ENCODE data around the gene HES1.
"Not testable (repeated sequence)": the region's sequence is repeated elsewhere in the genome, so short reads cannot be mapped to it uniquely, and the experiment has no call there.

Gene HES1

DNA sequence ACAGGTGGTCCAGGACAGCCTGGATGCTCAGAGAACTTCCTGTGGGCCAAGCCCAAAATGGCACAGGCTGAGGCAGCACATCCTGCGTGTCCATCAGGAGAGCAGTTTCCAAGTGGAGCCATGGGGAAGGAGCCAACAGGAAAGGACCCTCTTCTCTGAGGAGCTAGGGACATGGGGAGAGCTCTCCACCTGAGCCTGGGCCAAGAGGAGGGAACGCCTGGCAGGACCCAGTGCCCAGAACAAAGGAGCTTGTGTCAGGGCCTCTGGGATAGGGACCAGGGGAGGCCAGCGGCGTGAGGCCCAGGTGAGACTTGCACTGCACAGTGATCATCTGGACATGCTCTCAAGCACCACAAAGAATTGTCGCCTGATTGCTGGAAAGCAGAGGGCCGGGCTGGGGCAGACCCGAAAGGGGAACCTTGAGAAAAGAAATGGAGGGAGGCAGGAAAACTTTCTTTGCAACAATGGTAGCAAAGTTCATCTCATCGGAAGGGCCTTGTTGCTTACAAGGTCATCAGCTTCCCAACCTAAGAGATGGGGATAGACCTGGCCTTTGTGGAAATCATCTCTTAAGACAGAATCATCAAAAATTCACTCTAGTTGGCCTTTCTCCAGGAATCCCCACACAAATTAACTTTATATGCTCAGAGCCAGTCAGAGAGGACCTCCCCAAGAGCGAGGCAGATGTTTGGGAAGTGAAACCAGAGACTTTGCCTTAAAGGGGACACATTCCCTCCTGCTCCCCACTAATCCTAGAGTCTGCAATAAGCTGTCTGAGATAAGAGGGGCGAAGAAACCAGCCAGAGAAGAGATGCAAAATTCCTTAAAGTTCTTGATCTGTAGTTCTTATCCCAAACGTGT lies 47.7 kb upstream of the HES1 start:
- TF ChIP-seq EZH2phosphoT487 (conservative IDR thresholded peaks at IDR 0.05; ENCODE audit: low read length), result no peak
- TF ChIP-seq, protein P1, sequence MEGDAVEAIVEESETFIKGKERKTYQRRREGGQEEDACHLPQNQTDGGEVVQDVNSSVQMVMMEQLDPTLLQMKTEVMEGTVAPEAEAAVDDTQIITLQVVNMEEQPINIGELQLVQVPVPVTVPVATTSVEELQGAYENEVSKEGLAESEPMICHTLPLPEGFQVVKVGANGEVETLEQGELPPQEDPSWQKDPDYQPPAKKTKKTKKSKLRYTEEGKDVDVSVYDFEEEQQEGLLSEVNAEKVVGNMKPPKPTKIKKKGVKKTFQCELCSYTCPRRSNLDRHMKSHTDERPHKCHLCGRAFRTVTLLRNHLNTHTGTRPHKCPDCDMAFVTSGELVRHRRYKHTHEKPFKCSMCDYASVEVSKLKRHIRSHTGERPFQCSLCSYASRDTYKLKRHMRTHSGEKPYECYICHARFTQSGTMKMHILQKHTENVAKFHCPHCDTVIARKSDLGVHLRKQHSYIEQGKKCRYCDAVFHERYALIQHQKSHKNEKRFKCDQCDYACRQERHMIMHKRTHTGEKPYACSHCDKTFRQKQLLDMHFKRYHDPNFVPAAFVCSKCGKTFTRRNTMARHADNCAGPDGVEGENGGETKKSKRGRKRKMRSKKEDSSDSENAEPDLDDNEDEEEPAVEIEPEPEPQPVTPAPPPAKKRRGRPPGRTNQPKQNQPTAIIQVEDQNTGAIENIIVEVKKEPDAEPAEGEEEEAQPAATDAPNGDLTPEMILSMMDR (IDR thresholded peaks at IDR 0.05; ENCODE audit: insufficient read depth, low read length, poor library complexity, severe bottlenecking), result no peak
- no peak overlapping the region for H3K4me3 ChIP-seq (ENCODE audit: insufficient read depth, low read length, poor library complexity, severe bottlenecking)
- H3K79me2 ChIP-seq (ENCODE audit: insufficient read depth, low read length), result no peaks in the 10 kb centered on the region
- H3K9ac ChIP-seq (ENCODE audit: low read length), result no peak overlapping the region
- no peaks in the 10 kb centered on the region for H3K36me3 ChIP-seq (ENCODE audit: low read length)
- H2AFZ ChIP-seq (ENCODE audit: low read depth, low read length, severe bottlenecking), result no peak overlapping the region
- no peaks in the 10 kb centered on the region for H4K20me1 ChIP-seq (ENCODE audit: low read depth, low read length)
- H3F3A ChIP-seq (ENCODE audit: insufficient read depth), result no peaks in the 10 kb centered on the region
- no peaks in the 10 kb centered on the region for H3K9me3 ChIP-seq (ENCODE audit: insufficient read depth, low read length)
- no peak overlapping the region for H3K27ac ChIP-seq (ENCODE audit: low read depth, low read length)
- H3K4me2 ChIP-seq (ENCODE audit: low read depth, low read length, poor library complexity, severe bottlenecking), result no peak overlapping the region
- no peaks in the 10 kb centered on the region for H3K27me3 ChIP-seq (ENCODE audit: low read length)
- no peaks in the 10 kb centered on the region for H3K9me2 ChIP-seq (replicated peaks; ENCODE audit: insufficient read depth, low read length)

- Histone ChIP-seq H3K4me3 (ENCODE audit: insufficient read depth, low read length, poor library complexity, severe bottlenecking) (no peak overlapping the region), H3K36me3 (ENCODE audit: low read length) (no peaks in the 10 kb centered on the region), H3K9ac (ENCODE audit: low read length) (no peak overlapping the region), H3K27me3 (ENCODE audit: low read length) (no peaks in the 10 kb centered on the region), H4K20me1 (ENCODE audit: low read depth, low read length) (no peaks in the 10 kb centered on the region), H3K9me2 (replicated peaks; ENCODE audit: insufficient read depth, low read length) (no peaks in the 10 kb centered on the region), H3K79me2 (ENCODE audit: insufficient read depth, low read length) (no peaks in the 10 kb centered on the region), H3K9me3 (ENCODE audit: insufficient read depth, low read length) (no peaks in the 10 kb centered on the region), H3F3A (ENCODE audit: insufficient read depth) (no peaks in the 10 kb centered on the region), H2AFZ (ENCODE audit: low read depth, low read length, severe bottlenecking) (no peak overlapping the region), H3K27ac (ENCODE audit: low read depth, low read length) (no peak overlapping the region), H3K4me2 (ENCODE audit: low read depth, low read length, poor library complexity, severe bottlenecking) (no peak overlapping the region)
- TF ChIP-seq EZH2phosphoT487 (conservative IDR thresholded peaks at IDR 0.05; ENCODE audit: low read length), result no peak
- TF ChIP-seq, protein P1 (IDR thresholded peaks at IDR 0.05; ENCODE audit: insufficient read depth, low read length, poor library complexity, severe bottlenecking), result no peak
Observed at GRCh38 chr3:194089357-194090177, 46.4 kb upstream of the HES1 start.

DNA sequence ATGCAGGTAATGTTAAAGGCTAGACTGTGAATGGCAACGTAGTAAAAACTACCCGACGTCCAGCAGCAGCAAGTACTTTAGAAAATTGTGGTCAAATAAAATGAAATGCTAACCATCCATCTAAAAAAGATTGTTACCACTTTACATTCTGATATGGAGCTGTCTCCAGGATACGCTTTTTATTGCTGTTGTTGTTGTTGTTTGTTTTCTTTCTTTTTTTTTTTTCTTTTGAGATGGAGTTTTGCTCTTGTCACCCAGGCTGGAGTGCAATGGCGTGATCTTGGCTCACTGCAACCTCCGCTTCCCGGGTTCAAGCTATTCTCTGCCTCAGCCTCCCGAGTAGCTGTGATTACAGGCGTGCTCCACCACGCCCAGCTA lies 45.8 kb upstream of the HES1 start:
- not testable (repeated sequence) for H3K9me2 ChIP-seq (replicated peaks; ENCODE audit: insufficient read depth, low read length); H3F3A ChIP-seq (ENCODE audit: insufficient read depth); H3K4me3 ChIP-seq (ENCODE audit: insufficient read depth, low read length, poor library complexity, severe bottlenecking); H3K9me3 ChIP-seq (ENCODE audit: insufficient read depth, low read length); H3K27me3 ChIP-seq (ENCODE audit: low read length); H2AFZ ChIP-seq (ENCODE audit: low read depth, low read length, severe bottlenecking); H3K4me2 ChIP-seq (ENCODE audit: low read depth, low read length, poor library complexity, severe bottlenecking); H3K9ac ChIP-seq (ENCODE audit: low read length); H4K20me1 ChIP-seq (ENCODE audit: low read depth, low read length); H3K27ac ChIP-seq (ENCODE audit: low read depth, low read length); H3K79me2 ChIP-seq (ENCODE audit: insufficient read depth, low read length); H3K36me3 ChIP-seq (ENCODE audit: low read length)

GRCh38 chr3:194090716-194091115 lies 45.2 kb upstream of the HES1 start:
- no peaks in the 10 kb centered on the region for H3F3A ChIP-seq (ENCODE audit: insufficient read depth)
- no peak overlapping the region for H3K9ac ChIP-seq (ENCODE audit: low read length)
- H2AFZ ChIP-seq (ENCODE audit: low read depth, low read length, severe bottlenecking), result no peak overlapping the region

More at GRCh38 chr3:194090716-194091115, 45.2 kb upstream of the HES1 start:
- H3K4me2 ChIP-seq (ENCODE audit: low read depth, low read length, poor library complexity, severe bottlenecking), result no peak overlapping the region
- no peaks in the 10 kb centered on the region for H3K79me2 ChIP-seq (ENCODE audit: insufficient read depth, low read length)
- TF ChIP-seq, protein P1 (IDR thresholded peaks at IDR 0.05; ENCODE audit: insufficient read depth, low read length, poor library complexity, severe bottlenecking), result no peak
- no peak for TF ChIP-seq EZH2phosphoT487 (conservative IDR thresholded peaks at IDR 0.05; ENCODE audit: low read length)
- H3K36me3 ChIP-seq (ENCODE audit: low read length), result no peaks in the 10 kb centered on the region
- no peaks in the 10 kb centered on the region for H3K9me2 ChIP-seq (replicated peaks; ENCODE audit: insufficient read depth, low read length)
- no peaks in the 10 kb centered on the region for H3K9me3 ChIP-seq (ENCODE audit: insufficient read depth, low read length)
- H4K20me1 ChIP-seq (ENCODE audit: low read depth, low read length), result no peaks in the 10 kb centered on the region
- H3K4me3 ChIP-seq (ENCODE audit: insufficient read depth, low read length, poor library complexity, severe bottlenecking), result no peak overlapping the region
- H3K27ac ChIP-seq (ENCODE audit: low read depth, low read length), result no peak overlapping the region
- H3K27me3 ChIP-seq (ENCODE audit: low read length), result no peaks in the 10 kb centered on the region

All from SU-DHL-6 (cell line).